ENCODE results near the gene TAS1R3.

TAS1R3 gene

DNA sequence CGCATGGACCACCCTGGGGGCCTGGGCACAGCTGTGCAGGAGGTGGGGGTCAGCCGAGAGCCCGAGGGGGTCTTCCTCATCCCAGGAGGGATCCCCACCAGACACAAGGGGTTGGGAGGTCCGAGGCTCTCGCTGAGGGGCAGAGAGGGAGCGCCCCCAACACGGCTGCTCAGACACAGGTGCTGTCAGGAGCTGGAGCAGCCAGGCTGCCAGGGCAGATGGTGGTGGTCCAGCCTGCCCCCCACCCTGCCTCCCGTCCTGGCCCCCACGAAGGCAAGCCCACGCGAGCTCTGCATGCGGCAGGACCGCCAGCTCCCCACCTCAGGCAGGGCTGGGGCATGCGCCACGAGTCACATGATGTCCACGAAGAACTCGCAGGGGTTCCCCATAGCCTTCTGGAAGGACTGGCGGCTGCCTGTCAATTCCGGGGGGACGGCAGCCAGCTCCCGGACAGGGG is 4.7 kb downstream of the TAS1R3 start:
- Mint-ChIP-seq H3K4me3 (no peak overlapping the region), H3K9me3 (peaks cover 0 to under 1% of the 10 kb centered on the region in 2 donors), H3K27ac (no peak overlapping the region), H3K4me1 (no peaks in the 10 kb centered on the region), H3K27me3 (no peaks in the 10 kb centered on the region)
- DNase-seq (no peak), ATAC-seq (no peak)

DNA sequence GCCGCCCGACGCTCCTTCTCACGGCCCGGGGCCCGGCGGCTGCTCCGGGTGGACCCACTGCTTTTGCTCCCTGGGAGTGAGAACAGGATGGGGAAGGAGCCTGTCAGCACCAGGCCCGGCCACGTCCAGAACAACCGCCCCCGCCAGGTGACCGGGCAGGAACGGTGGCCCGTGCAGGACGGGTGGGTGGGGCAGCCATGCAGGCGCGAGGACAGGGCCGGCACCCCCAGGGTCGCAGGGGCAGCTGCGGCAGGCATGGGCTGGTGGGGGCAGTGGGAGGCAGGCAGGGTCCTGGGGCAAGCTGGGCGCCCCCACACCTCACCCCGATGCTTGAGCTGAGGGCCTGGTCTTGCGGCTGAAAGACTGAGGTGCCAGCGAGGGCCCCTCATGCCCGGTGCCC is 5.4 kb downstream of the TAS1R3 start:
- no peak overlapping the region for H3K4me3 Mint-ChIP-seq
- H3K9me3 Mint-ChIP-seq = peaks cover 0 to 6% of the 10 kb centered on the region in 2 donors
- no peak overlapping the region for H3K27ac Mint-ChIP-seq
- ATAC-seq = no peak
- no peaks in the 10 kb centered on the region for H3K4me1 Mint-ChIP-seq
- DNase-seq = no peak
- no peaks in the 10 kb centered on the region for H3K27me3 Mint-ChIP-seq

DNA sequence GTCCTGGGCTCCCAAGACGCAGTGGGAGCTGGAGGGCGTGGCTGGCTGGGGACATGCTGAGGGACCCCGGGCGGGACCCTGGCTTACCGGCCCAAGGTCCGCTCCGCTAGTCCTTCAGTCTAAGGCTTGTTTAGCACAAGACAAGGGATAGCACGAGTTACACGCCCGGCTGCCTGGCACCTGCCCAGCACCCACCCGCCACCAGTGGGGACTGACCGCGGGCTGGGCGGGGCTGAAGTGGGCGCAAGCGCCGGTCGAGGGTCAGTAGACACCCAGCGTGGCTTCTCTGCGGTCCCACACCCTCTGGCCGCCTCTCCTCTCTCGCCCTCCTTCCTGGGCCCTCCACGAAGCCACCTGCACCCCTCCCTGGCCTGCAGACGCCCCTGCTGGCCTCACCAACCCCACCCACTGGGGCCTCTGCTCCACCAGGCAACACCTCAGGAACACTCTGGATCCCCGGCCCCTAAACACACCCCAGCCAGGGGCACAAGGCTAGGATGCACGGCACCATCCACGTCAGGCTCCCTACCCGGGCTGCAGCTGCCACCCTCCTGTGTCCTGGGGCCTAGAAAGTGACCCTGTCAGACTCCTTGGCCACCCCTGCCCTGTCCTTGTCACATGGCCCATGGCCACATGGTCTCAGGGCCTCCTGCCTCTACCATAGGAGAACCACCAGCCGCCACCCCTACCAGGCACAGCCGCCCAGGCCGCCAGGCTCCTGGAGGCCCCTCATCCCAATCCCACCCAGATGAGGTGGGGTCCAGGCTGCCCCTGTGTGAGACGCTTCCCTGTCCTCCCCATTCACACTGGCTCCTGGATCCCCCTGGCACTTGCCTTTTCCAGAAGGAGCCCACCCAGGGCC is 6.1 kb downstream of the TAS1R3 start:
- no peak for ATAC-seq
- peaks cover 0 to 7% of the 10 kb centered on the region in 2 donors for H3K9me3 Mint-ChIP-seq
- H3K4me3 Mint-ChIP-seq = no peak overlapping the region
- H3K4me1 Mint-ChIP-seq = no peaks in the 10 kb centered on the region
- no peak overlapping the region for H3K27ac Mint-ChIP-seq
- no peak for DNase-seq
- no peaks in the 10 kb centered on the region for H3K27me3 Mint-ChIP-seq

DNA sequence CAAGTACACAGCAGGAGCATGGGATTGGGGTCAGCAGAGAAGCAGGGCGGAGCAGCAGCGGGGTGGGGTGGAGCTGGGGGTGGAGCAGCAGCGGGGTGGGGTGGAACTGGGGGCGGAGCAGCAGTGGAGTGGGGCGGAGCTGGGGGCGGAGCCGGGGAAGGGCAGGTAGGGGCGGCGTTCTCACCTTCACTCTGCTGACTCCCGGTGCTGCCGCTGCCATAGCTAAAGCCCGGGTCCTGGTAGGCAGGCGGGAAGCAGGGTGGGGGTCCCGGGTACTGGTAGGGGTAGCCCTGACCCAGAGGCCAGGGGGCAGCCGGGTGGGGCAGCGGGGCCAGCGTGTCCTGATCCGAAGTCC is 6.7 kb downstream of the TAS1R3 start:
- no peak overlapping the region for H3K27ac Mint-ChIP-seq
- H3K9me3 Mint-ChIP-seq = peaks cover 0 to 7% of the 10 kb centered on the region in 2 donors
- no peaks in the 10 kb centered on the region for H3K27me3 Mint-ChIP-seq
- no peak overlapping the region for H3K4me3 Mint-ChIP-seq
- ATAC-seq (peak; percentile 30), DNase-seq (no peak)
- peaks cover 2% of the 10 kb centered on the region for H3K4me1 Mint-ChIP-seq

DNA sequence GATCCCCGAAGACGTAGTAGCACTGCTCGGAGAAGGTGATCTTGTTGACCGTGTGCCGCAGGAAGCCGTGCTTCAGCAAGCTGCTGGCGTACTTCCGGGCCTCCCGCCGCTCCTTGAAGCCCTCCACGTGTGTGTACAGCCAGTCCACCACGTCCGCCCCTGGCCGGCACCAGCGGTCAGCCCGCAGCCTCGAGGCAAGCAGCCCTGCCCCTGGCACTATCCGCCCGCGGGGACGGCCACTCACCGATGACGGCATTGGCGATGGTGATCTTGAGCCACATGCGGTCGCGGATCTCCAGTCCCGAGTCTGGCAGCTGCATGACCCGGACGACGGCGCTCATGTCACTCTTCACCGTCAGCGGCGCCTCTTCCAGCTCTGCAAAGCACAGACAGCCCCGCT is 7.2 kb downstream of the TAS1R3 start:
- H3K9me3 Mint-ChIP-seq = peaks cover 0 to 7% of the 10 kb centered on the region in 2 donors
- H3K4me3 Mint-ChIP-seq = no peak overlapping the region
- no peak for DNase-seq
- H3K27me3 Mint-ChIP-seq = no peaks in the 10 kb centered on the region
- no peak for ATAC-seq
- H3K27ac Mint-ChIP-seq = no peak overlapping the region
- peaks cover 8% of the 10 kb centered on the region for H3K4me1 Mint-ChIP-seq

DNA sequence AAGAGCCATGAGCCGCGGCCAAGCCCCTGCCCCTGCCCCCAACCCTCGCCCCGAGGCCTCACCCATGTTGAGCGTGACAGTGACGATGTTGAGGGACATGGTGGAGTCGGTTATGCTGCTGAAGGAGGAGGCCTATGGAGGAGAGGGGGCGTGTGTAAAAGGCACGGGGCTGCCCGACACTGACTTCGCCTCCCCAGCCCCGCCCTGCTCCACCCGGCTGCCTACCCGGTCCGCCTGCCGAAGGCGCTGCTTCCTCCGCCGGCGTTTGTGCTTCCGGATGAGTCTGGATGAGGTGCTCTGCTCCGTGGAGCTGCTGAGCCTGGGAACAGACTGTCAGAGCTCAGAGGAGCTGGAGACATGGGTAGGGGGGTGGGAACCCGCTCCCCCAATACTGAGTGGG is 9.1 kb downstream of the TAS1R3 start:
- H3K4me1 Mint-ChIP-seq = peaks cover 23% of the 10 kb centered on the region
- no peak overlapping the region for H3K4me3 Mint-ChIP-seq
- peaks cover 0 to 7% of the 10 kb centered on the region in 2 donors for H3K9me3 Mint-ChIP-seq
- H3K27ac Mint-ChIP-seq = no peak overlapping the region
- no peaks in the 10 kb centered on the region for H3K27me3 Mint-ChIP-seq
- DNase-seq = no peak
- no peak for ATAC-seq

DNA sequence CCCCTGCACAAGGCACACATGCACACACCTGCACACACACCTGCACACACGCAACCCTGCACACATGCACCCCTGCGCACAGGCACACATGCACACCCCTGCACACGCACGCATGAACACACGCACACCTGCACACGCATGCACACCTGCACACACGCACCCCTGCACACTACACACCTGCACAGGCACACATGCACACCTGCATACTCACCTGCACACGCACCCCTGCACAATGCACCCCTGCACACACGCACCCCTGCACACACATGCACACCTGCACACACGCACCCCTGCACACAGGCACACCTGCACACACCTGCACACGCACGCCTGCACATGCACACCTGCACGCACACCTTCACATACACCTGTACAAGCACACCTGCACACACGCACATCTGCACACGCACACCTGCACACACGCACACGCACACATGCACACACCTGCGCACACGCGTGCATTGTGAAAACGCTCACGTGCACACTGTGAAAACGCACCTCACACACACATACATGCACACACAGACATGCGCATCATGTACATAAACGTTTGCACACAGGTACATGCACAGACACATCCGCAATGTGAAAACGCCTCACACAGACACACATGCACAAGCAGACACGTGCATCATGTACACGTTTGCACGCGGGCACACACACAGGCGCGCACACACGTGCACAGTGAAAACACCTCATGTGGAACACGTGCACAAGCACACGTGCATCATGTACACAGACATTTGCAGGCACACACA is 9.9 kb downstream of the TAS1R3 start:
- H3K4me1 Mint-ChIP-seq = peaks cover 27% of the 10 kb centered on the region
- no peak for ATAC-seq
- H3K9me3 Mint-ChIP-seq = peaks cover 0 to 7% of the 10 kb centered on the region in 2 donors
- no peak overlapping the region for H3K4me3 Mint-ChIP-seq
- H3K27me3 Mint-ChIP-seq = no peaks in the 10 kb centered on the region
- DNase-seq = no peak
- H3K27ac Mint-ChIP-seq = no peak overlapping the region

DNA sequence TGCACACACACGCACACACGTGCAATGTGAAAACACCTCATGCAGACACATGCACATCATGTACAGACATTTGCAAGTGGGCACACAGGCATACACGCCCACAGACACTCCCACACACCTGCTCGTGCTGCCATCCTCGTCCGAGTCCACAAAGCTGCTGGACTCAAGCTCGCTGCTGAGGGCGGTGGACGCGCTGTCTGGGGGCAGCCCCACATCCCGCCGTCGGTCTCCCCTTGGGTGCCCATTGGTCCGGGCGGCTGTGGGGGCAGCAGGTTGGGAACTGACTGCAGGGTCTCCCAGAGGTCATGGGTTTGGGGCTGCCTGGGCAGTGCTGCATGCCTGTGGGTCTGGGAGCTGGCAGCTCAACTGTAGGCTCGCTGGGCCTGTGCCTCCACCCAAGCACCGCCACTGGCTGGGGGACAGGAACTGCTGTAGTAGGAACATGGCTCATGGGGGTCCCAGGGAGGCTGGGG is 10.5 kb downstream of the TAS1R3 start:
- Mint-ChIP-seq H3K9me3 (peaks cover 0 to 7% of the 10 kb centered on the region in 2 donors), H3K4me3 (no peak overlapping the region), H3K27me3 (no peaks in the 10 kb centered on the region), H3K27ac (no peak overlapping the region), H3K4me1 (peaks cover 34% of the 10 kb centered on the region)
- no peak for DNase-seq
- ATAC-seq = no peak

DNA sequence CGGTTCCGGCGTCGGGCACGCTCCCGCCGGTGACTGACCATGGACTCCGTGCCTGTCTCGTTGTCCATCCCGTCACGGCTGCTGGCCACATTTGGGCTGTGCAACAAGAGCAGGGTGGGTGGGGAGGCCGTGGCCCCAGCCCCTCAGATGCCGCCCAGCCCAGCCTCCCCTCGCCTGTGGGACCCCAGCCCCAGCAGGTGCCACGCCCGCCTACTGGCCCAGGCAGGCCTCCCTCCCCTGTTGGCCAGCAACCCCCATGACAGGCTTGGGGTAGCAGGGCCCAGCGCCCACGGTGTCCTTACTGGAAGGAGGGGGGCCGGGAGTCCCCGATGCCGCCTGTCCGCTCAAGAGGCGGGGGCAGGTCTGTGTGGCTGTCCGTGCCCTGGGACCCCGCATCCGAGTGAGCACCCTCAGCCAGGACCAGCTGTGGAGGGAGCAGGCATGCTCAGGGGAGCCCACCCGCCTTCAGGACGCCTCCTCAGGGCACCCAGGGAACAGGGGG is 11.0 kb downstream of the TAS1R3 start:
- Mint-ChIP-seq H3K27me3 (no peaks in the 10 kb centered on the region), H3K27ac (no peak overlapping the region), H3K9me3 (peaks cover 0 to 7% of the 10 kb centered on the region in 2 donors), H3K4me3 (no peak overlapping the region), H3K4me1 (peaks cover 39% of the 10 kb centered on the region)
- ATAC-seq = peak; percentile 3
- DNase-seq = no peak

DNA sequence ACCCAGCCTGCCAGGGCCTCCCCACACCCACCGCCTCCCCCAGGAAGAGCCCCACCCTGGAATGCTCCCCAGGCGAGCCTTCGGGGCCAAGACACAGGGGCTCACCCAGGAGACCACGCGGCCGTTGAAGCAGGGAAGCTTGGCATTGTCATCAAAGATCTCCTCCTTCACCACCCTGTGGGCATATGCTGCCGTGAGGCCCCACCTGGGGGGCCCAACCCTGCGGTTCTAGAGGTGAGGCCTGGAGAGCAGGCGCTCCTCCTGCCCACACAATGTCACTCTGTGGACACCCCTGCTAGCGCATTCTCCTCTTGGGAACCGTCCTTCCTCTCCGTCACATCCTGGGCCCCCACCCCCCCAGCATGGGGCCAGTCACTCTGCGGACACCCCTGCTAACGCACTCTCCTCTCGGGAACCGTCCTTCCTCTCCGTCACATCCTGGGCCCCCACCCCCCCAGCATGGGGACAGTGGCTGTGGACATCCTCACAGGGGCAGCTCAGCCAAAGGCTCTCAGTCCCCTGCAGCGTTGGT is 11.6 kb downstream of the TAS1R3 start:
- Mint-ChIP-seq H3K27me3 (no peaks in the 10 kb centered on the region), H3K27ac (no peak overlapping the region), H3K9me3 (peaks cover 0 to 7% of the 10 kb centered on the region in 2 donors), H3K4me3 (no peak overlapping the region), H3K4me1 (peaks cover 44% of the 10 kb centered on the region)
- DNase-seq (no peak), ATAC-seq (no peak)

DNA sequence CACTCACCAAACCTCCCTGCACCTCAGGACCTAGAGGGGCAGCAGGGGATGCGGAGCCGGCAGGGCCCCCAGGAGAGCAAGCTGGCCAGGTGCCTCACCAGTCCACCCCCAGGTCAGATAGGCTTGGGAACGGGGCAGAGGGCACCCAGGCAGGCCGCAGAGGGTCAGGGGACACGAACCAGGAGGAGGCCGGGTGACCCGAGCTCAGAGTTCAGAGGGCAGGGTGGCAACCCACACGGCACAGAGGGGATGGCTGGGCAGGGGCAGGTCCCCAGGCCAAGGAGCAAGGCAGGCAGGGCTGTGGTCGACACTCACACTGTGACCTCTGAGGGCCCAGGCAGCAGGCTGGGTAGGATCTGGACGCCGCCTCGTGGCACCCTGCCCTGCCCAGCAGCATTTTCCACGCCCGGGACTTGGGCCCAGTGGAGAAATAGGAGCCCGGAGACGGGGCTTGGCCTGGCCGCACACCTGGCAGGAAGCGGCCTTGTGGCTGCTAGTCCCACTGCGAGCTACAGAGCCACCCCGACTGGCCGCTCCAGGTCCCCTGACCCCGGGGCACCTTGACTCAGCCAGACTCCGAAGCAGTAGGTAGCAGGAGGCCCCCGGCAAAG is 12.8 kb downstream of the TAS1R3 start:
- no peaks in the 10 kb centered on the region for H3K27me3 Mint-ChIP-seq
- ATAC-seq (no peak), DNase-seq (no peak)
- H3K4me1 Mint-ChIP-seq = peaks cover 51% of the 10 kb centered on the region
- no peak overlapping the region for H3K4me3 Mint-ChIP-seq
- peak overlapping the region in 1 of 2 donors; percentile 12 for H3K27ac Mint-ChIP-seq
- peaks cover 0 to 7% of the 10 kb centered on the region in 2 donors for H3K9me3 Mint-ChIP-seq

DNA sequence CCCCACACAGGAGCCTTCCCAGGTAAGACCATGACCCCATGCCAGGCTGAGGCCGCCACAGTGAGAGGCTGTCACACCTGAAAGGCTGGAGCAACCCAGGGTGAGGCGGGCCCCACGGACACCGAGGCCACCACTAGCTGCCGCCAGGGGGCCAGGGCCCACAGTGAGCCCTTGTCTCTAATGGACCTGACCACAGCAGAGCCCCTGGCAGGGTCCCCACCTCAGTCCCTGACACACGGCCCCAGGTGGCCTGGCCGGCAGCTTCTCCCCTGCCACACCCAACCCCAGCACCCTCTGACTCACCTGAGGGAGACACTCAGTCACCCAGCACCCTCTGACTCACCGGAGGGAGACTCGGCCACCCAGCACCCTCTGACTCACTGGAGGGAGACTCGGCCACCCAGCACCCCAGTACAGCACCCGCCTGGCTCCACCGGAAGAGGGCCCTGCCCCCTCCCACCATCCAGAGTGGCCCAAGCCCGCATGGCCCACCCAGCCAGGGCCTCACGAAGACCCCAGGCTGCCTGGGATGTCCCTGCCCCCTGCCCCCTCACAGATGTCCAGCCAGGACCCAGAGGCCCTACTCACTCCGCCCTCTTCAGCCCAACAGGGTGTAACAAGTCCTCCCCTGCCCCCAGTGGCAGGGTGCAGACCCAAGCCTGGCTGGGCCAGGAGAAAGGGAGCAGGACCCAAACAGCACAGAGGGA is 13.7 kb downstream of the TAS1R3 start:
- peaks cover 51% of the 10 kb centered on the region for H3K4me1 Mint-ChIP-seq
- H3K27me3 Mint-ChIP-seq = no peaks in the 10 kb centered on the region
- peaks cover 0 to 7% of the 10 kb centered on the region in 2 donors for H3K9me3 Mint-ChIP-seq
- H3K27ac Mint-ChIP-seq = peak overlapping the region in 1 of 2 donors; percentile 27
- ATAC-seq (peak; percentile 34), DNase-seq (no peak)
- no peak overlapping the region for H3K4me3 Mint-ChIP-seq

DNA sequence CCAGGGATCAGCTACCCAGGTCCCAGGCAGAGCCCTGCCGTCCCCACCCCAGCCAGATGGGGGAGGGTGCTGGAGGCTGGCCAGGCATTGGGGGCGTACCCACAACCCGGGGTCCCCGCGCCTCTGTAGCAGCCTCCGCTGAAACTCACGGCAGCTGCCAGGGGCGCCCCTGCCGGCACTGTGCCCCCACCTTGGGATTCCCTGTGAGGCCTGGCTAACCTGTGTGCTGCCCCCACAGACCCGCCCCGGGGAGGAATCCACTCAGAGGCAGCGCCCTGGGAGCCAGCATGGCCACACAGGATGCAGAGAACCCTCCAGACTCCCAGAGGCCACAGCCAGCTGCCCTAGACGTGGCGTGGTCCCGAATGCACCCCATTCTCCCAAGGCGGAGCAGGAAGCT is 14.3 kb downstream of the TAS1R3 start:
- no peak overlapping the region for H3K27ac Mint-ChIP-seq
- ATAC-seq (no peak), DNase-seq (no peak)
- no peaks in the 10 kb centered on the region for H3K27me3 Mint-ChIP-seq
- peaks cover 0 to 7% of the 10 kb centered on the region in 2 donors for H3K9me3 Mint-ChIP-seq
- H3K4me3 Mint-ChIP-seq = no peak overlapping the region
- peaks cover 51% of the 10 kb centered on the region for H3K4me1 Mint-ChIP-seq

DNA sequence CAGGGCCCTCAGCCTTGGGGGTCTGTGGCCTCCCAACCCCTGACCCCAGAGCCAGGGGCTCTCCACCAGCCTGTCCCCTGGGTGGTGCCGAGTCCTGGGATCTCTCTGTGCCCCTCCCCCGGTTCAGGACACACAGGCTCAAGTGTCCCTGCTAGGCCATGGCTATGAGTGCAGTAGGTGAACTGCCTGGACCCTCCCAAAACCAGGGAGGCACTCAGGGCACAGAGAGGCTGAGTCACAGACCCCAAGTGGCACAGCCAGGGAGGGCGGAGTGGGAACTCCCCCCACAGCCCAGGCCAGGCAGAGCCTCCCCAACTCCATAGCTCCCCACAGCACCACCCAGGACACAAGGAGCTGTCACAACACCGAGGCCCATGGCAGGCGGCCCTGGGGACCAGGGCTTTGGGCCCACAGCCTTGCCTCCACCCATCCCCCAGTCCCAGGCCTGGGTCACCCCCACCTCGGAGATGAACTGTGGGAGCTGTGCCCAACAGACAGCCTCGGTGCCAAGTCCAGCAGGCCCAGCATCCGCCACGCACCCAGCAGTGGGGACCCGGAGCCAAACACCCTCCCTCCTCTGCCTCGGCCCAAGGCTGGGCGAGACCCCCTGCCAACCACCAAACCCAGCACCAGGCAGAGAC is 14.9 kb downstream of the TAS1R3 start:
- no peak overlapping the region for H3K4me3 Mint-ChIP-seq
- H3K27me3 Mint-ChIP-seq = no peaks in the 10 kb centered on the region
- H3K9me3 Mint-ChIP-seq = peaks cover 0 to 5% of the 10 kb centered on the region in 2 donors
- DNase-seq = no peak
- ATAC-seq = no peak
- peaks cover 51% of the 10 kb centered on the region for H3K4me1 Mint-ChIP-seq
- no peak overlapping the region for H3K27ac Mint-ChIP-seq

Measured in stimulated activated naive CD8-positive, alpha-beta T cell treated with anti-CD3 and anti-CD28 coated beads, Interleukin-15, amount 100 ng/mL, for 72 hours (primary cell).